ENCODE data around the gene CFAP70.

Gene CFAP70

GRCh38 chr10:73210395-73211105 is 148.1 kb downstream of the CFAP70 start:
- no peak for DNase-seq

DNA sequence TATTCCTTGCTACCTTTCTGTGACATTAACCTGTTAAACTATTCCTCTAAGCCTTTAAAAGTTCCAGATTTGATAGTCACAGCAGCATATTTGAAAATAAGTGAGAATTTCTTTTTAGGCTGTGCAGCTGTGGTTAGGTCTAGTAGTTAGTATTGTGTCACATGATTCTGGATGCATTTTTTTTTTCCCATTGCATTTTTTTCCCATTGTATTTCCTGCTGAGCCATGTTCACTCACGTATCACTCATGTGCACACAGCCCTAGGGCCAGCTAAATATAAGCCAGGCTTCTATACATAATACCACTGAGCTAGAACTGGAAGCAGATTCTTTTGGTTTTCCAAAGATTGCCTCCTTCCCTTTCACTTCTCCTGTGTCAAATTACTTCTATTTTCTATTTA is 149.0 kb downstream of the CFAP70 start:
- no peak for DNase-seq

- DNase-seq = no peak
Observed at GRCh38 chr10:73207883-73208282, 150.8 kb downstream of the CFAP70 start.

GRCh38 chr10:73206385-73206784 is 152.3 kb downstream of the CFAP70 start:
- DNase-seq = no peak

DNA sequence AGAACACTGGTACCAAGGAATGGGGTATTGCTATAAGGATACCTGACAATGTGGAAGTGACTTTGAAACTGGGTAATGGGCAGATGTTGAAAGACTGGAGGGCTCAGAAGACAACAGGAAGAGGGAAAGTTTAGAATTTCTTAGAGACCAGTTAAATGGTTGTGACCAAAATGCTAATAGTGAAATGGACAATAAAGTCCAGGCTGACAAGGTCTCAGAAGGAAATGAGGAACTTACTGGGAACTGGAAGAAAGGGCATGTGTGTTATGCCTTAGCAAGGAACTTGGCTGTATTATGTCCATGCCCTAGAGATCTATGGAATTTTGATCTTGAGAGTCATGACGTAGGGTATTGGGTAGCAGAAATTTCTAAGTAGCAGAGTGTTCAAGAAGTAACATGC is 152.8 kb downstream of the CFAP70 start:
- DNase-seq = no peak

GRCh38 chr10:73205081-73205480 is 153.6 kb downstream of the CFAP70 start:
- no peak for DNase-seq

Measured in midbrain (tissue), 1 donor.